GM19239 (cell line): ENCODE measurements around the gene ABCC6.
"Not testable (repeated sequence)": the region's sequence is repeated elsewhere in the genome, so short reads cannot be mapped to it uniquely, and the experiment has no call there.

Experiments used
- DNase-seq: peaks from one replicate; pipeline ENCODE4 v3.0.0; 2011; ENCODE audit warnings: low spot score; ENCODE audit not compliant: insufficient read length
- FAIRE-seq: peaks from 2 replicates; lab custom pipeline; 2011; peaks lifted over from hg19 to GRCh38; lab: Jason Lieb, UNC

The ABCC6 gene

DNA sequence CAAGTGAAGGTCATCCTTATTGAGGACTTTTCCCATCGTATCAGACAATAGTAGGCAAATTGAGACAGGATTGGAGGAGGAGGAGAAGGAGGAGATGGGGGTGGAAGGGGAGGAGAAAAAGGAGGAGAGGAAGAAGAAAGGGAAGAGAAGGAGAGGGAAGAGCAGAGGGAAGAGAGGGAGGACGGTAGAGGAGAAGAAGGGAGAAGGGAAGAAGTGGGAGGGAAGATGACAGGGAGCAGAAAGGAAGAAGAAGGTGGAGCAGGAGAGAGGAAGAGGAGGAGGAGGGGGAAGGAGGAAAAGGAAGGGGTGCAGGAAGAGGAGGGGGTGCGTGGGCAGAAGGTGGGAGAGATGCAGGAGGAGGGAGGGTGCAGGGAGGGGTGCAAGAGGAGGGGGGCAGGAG is 26.0 kb downstream of the ABCC6 start:
- FAIRE-seq = no peak
- DNase-seq = no peak

DNA sequence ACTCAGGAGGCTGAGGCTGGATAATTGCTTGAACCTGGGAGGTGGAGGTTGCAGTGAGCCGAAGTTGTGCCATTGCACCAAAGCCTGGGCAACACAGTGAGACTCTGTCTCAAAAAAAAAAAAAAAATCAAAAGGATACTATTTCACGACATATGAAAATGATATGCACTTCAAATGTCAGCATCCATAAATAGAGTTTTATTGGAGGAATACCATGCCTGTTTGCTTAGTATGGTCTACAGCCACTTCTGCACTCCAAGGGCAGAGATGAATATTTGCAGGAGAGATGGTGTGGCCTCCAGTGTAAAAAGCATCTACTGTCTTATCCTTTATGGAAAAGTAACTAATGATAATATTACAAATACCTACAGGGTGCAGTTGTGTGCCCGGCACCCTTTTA is 27.2 kb downstream of the ABCC6 start:
- FAIRE-seq = no peak
- no peak for DNase-seq

DNA sequence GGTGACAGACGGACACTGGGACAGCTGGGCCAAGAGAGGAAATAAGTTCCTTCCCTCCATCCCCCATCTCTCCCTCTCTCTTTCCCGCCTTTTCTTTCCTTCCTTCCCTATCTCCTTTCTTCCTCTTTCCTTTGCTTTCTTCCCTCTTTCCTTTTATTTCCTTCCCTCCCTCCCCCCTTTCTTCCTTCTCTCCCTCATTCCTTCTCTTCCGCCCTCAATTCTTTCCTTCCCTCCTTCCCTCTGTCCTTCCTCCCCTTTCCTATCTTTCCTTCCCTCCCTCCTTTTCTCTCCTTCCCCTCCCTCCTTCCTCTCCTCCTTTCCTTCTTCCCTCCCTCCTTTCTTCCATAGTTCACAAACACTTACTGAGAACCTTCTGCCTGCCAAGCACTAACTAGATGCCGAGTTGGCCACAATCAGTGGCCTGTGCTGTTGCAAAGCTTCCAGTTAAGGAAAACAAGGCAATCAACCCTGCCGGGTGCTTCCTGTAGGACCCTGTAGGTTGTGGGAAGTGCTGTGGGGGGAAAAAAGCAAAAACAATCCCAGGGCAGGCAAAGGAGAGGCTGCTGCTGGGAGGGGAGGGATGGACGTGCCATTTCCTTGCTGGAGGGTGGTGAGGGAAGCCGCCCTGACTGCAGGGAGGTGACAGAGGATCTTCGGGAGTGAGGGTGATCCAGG is 31.7 kb downstream of the ABCC6 start:
- DNase-seq = no peak
- no peak for FAIRE-seq

DNA sequence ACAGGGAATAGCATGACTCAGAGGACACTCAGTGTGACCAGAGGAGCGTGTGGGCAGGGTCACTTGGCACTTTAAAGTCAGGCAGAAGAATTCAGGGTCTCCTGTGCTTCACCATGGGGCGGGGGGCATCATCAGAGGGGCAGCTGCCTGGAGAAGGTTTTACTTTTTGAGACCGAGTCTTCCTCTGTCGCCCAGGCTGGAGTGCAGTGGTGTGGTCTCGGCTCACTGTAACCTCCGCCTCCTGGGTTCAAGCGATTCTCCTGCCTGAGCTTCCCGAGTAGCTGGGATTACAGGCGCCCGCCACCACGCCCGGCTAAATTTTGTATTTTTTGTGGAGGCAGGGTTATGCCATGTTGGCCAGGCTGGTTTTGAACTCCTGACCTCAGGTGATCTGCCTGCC is 32.3 kb downstream of the ABCC6 start:
- not testable (repeated sequence) for FAIRE-seq, DNase-seq

DNA sequence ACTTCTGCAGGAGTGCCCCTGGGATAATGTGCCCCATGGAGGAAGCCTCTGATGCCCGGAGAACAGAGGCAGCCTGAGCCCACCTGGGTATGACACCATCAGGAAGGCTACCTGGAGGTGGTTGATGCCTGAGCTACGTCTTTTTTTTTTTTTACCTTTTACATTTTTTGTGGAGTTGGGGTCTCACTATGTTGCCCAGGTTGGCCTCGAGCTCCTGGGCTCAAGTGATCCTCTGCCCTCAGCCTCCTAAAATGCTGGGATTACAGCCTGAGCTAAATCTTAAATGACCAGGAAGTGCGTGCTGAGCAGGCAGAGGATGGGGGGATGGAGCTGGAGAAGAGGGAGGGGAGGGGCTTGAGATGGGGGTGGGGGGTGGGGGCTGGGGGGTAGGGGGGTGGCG is 32.7 kb downstream of the ABCC6 start:
- FAIRE-seq = no peak
- DNase-seq = no peak

DNA sequence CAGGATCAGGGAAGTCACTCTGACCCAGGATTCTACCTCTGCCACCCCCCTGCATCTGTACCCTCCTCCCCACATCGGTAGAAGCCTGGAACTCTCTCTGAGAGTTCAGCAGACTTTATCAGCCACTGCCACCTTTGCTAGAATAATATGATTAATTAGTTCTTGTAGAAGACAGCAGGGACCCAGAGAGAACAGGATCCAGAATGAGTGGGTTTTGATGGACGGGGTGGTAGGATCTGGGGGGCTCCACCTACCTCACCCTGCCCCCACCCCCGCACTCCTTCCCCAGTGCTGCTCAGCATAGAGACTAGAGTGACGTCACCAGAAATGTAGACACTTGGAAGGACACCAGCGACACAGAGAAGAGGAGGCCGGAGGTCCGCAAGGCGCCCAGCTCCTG is 33.5 kb downstream of the ABCC6 start:
- FAIRE-seq (no peak), DNase-seq (no peak)

DNA sequence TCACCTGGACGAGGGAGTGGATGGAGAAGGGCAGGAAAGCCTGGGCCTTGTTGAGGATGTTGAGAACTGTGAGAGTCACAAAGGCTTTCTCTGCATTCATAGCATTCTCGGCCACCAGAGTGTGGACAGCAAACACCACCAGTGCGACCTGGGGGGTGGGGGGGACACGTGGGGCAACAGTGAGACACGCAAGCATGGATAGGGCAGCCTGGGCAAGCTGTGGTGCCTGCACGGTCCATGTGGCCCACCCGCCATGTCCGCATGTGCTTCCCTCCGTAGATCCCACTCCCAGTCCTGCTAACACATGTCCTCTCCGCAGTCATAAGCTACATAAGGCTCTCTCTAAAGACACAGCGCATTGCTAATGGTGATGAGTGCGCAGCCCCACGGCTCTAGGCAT is 34.5 kb downstream of the ABCC6 start:
- DNase-seq (no peak), FAIRE-seq (no peak)

DNA sequence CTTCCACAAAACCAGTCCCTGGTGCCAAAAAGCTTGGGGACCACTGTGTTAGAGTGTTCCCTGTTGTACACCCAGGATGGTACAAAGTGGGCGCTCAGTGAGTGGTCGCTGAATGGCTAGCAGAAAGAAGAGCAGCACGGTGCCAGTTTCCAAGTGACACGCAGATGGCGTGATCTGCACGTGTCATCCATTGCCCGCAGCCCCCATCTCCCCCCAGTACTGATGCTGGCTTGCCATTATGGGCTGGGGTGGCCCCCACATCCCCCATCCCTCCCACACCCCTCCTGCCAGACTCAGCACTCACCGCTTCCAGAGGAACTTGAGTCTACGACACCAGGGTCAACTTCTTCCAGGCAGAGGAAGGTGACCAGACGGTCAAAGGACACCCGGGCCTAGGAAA is 36.5 kb downstream of the ABCC6 start:
- FAIRE-seq (no peak), DNase-seq (no peak)

DNA sequence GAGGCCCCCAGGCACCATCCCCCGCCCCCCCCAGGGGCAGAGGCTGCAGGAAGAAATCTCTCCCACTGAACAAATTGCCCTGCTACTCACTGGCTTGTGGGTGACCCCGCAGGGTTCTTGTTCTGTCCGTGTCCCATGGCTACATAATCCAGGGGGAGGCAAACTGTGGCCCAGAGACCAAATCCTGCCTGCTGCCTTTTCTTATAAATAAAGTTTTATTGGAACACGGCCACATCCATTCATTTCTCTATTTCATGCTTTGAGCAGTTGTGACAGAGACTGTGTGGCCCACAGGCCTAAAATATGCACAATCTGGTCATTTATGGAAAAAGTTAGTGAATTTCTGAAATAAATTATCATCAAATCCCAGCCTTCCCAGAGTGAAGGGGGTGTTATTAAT is 38.2 kb downstream of the ABCC6 start:
- FAIRE-seq (no peak), DNase-seq (no peak)

DNA sequence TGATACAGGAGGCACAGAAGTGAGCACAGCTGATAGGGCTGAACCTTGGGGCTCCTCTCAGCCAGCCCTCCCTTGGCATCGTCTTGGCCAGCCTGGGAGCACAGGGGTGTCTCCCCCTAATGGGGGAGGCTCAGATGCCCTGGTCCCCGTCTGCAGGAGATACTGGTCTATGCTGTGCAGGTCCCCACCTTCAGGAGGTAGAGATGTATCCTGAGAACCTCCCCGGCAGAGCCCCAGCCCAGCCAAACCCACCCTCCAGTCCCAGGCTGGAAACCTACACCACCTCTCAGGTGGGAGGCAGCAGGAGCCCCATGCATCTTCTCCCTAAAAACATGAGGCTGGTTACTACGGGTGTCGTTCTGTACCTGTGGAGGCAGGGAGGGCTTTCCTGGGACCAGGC is 38.7 kb downstream of the ABCC6 start:
- no peak for DNase-seq
- no peak for FAIRE-seq

DNA sequence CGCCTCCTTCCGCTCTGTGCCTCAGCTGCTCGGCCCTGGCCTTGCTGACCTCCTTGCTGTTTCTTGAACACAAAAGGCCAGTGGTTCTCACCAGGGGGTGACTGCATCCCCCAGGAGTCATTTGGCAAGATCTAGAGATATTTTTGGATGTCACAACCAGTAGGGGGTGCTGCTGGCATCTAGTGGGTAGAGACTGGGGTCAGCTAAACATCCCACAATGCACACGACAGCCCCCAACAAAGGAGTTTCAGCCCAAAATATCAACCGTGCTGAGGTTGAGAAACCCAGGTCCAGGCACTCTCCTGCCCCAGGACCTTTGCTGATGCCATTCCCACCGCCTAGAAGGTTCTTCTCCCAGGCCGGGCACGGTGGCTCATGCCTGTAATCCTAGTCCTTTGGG is 39.7 kb downstream of the ABCC6 start:
- no peak for FAIRE-seq

DNA sequence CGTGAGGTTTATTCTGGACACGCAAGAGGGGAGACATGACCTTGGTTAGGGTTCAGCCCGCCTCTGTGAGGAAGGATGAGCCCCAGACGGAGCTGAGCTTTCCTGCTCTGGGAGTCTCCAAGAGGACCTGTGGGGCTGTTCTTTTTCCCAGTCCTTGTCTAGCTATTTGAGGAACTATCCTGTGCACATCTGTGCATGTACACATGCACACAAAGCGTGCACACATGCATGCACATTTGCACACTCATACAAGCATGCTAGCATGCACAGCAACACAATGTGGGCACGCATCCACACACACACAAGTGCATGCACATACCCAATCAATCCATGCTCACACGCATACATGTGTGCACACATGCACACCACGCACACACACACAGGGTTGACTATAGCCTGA is 40.4 kb downstream of the ABCC6 start:
- DNase-seq = no peak
- no peak for FAIRE-seq

More for the DNA sequence above, 39.7 kb downstream of the ABCC6 start:
- DNase-seq = no peak

DNA sequence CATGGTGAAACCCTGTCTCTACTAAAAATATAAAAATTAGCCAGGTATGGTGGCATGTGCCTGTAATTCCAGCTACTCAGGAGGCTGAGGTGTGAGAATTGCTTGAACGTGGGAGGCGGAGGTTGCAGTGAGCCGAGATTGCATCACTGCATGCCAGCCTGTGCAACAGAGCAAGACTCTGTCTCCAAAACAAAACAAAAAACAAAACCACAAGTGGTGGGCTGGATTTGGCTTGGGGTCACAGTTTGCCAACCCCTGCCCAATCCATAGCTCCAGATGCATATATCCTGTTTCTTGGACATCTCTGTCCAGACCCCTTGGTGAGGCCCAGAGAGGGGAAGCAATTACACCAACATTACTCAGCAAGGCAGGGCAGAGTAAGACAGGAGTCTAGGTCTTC is 41.5 kb downstream of the ABCC6 start:
- not testable (repeated sequence) for FAIRE-seq, DNase-seq

DNA sequence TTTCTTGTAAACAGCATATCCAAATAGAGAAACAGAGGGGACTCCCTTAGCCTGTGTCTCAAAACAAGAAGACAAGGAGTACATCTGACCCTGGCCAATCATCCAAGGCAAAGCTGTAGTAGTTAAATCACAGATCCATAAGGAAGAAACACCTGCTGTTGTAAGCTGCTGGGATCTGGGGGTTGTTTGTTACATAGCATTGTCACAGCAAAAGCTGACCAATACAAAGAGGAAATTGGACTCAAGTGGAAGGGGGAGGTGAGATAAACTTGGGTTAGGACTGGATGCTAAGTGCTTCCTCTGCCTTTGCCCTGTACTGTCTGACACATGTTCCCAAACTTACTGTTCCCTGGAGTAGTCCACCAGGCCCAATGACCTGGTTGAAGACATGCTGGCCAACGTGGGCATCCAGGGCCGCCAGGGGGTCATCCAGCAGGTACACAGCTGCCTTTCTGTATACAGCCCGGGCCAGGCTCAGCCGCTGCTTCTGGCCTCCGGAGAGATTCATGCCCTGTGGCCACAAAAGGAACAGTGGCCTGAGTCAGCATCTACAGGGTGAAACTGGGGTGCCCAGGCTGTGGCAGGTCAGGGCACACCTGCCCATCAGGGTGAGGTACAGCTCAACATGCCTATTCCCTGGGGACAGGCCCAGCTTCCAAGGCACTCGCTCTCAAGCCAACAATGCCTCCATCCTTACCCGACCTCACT is 44.7 kb downstream of the ABCC6 start:
- DNase-seq = no peak
- FAIRE-seq = no peak

DNA sequence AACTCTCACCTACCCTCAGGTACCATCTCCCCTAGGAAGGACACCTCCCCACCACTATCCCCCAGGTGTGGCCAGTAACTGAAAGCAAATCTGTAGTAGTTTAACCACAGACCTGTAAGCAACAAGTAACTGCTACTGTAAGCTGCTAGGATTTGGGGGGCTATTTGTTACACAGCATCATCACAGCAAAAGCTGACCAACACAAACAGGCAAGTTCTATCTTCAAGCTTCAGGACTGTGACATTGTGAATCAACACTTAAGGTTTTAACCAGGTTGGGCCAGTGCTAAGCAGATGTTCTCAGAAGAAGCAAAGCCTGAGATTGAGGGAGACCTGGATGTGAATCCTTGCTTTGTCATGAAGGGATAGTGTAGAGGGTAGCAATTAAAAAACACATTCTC is 47.0 kb downstream of the ABCC6 start:
- FAIRE-seq = no peak

DNA sequence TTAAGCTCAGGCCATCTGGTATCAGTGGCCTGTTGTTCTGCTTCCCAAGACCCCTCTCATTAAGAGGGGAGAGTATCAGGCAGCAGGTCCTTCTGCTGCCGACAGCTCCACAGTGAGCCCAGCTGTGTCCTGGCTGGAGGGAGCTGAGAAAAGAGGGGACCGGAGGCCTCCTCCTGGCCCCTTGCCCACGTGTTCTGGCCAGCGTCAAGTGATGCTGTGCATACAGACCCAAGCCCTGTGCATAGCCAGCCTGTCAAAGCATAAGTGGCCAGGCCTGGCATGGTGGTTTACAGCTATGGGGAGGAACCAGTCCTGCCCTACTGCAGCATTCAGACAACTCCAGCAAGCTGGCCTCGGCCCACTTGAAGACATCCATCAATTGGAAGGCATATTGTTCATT is 48.0 kb downstream of the ABCC6 start:
- FAIRE-seq (no peak), DNase-seq (no peak)

More for the DNA sequence above, 47.0 kb downstream of the ABCC6 start:
- no peak for DNase-seq

DNA sequence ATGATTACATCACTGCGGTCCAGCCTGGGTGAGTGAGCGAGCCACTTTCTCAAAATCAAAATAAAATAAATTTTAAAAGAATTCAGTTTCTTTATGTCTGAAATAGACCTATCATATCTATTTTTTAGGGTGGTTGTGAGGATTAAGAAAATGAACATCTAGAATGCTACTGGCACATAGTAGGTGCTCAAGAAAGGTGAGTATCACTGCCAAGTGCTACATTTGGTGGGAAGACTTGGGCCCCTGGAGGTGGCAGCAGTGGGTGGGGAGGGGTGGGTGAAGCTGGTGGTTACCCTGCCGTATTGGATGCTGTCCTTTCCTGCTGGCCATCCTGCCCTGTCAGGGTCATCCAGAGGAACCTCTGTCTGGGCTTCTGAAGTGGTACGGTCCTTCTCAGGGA is 50.3 kb downstream of the ABCC6 start:
- FAIRE-seq = no peak
- no peak for DNase-seq

DNA sequence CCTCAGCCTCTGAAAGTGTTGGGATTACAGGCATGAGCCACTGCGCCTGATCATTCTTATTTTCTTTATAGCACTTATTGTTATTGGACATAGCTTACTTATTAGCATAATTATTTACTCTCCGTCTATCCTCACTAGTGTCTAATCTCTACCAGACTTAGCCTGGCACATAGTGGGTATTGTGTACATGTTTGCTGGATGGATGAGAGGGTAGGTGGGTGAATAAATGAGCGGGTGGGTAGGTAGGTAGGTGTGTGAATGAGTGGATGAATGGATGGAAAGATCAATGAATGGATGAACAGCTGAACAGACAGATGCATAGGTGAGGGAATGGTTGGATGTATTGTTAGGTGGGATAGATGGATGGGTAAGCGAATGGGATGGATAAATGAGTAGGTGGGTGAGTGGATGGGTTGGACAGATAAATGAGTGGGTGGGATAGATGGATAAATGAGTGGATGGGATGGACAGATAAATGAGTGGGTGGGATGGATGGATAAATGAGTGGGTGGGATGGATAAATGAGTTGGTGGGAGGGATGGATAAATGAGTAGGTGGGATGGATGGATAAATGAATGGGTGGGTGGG is 51.9 kb downstream of the ABCC6 start:
- FAIRE-seq (no peak), DNase-seq (no peak)

DNA sequence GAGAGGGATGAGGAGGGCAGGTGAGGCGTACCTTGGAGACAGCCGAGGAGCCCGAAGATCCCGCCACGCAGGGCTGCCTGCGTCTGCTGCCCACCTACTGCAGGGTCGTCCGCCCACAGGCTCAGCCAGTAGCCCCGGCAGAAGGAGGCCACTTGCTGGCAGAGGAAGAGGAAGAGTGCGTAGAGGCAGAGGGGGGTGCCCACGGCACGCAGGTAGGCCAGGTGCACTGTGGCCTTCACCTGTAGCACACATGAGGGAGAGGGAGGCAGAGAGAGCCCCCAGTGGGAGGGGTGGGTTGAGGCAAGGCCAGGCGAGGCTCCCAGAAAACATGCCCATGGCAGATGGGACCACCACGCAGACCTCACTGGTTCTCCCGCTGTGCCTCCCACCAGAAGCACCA is 53.7 kb downstream of the ABCC6 start:
- DNase-seq (no peak), FAIRE-seq (no peak)

DNA sequence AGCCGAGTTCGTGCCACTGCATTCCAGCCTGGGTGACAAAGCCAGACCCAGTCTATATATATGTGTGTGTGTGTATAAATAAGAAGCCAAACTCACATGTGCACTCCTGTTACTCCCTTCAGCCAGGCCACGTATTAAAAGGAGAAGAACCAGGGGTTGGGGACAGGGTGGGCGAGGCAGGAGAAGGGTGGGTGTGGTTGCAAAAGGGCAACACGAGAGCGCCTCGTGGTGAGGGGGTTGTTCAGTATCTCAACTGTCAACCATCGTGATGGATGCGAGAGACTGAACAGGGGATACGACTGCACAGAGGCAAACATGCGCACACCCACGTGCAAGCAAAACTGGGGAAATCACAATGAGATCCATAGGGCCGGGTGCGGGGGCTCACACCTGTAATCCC is 54.9 kb downstream of the ABCC6 start:
- no peak for FAIRE-seq
- no peak for DNase-seq

DNA sequence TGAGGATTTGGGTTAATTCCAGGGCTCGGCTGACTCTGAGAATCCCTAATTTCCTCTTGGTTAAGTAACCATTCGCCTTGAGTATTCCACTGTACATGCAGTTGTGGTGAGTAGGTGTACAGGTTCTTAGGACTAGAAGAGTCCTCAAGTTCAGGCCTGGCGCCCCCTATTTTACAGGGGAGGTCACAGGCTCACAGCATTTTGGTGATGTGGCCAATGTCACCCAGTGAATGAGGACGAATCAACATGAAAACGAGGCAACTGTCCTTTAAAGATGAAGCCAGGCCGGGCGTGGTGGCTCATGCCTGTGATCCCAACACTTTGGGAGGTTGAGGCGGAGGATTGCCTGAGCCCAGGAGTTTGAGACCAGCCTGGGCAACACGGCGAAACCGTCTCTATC is 55.4 kb downstream of the ABCC6 start:
- FAIRE-seq = no peak
- DNase-seq = no peak

DNA sequence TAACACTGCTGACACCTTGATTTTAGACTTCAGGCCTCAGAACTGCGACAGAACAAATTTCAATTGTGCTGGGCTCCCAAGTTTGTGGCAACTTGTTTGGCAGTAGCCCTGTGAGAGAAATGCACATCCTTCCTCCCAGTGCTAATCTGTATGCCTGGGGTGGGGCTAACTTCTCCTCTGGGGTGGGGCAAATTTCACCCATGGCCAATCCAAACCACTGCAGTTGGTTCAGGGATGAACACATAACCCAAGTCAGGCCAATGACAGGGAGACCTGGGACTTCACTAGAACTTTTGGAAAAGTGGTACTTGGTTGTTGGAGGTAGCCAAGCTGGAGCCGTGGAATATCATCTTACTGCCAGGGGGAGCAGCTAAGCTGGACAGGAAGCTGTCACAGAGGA is 56.3 kb downstream of the ABCC6 start:
- no peak for DNase-seq
- FAIRE-seq = no peak
